Calu3 (cell line): ENCODE results near the gene STMN3. TPM values are rescaled to one million over a fixed set of nuclear protein-coding genes. Genes with fewer than 3 reads are reported as not detected.

ENCODE experiments used
- BruUV-seq: library from RNA; stranded (reverse); fragments of 400-500 nt; replicated peaks from 2 replicates; lab custom pipeline; 2021; lab: Mats Ljungman, UMichigan
- CTCF ChIA-PET: fragments of 300-600 bp; sonication (Branson Sonifier 250); formaldehyde crosslinking; loops from one replicate; lab custom pipeline; 2022; ENCODE audit warnings: antibody characterized with exemption; lab: Charles Lee
- DNase-seq: peaks from one replicate; pipeline ENCODE4 v3.0.0; 2022
- H3K27ac Mint-ChIP-seq: one replicate; pipeline ENCODE4 v1.8.0; 2022; ENCODE audit warnings: mixed read lengths; ENCODE audit not compliant: unreplicated experiment
- H3K27me3 Mint-ChIP-seq: one replicate; pipeline ENCODE4 v1.8.0; 2022; ENCODE audit warnings: mixed read lengths; ENCODE audit not compliant: unreplicated experiment
- H3K36me3 Mint-ChIP-seq: one replicate; pipeline ENCODE4 v1.8.0; 2022; ENCODE audit warnings: mild to moderate bottlenecking, moderate library complexity, mixed read lengths; ENCODE audit not compliant: insufficient read depth, unreplicated experiment
- H3K4me1 Mint-ChIP-seq: one replicate; pipeline ENCODE4 v1.8.0; 2022; ENCODE audit warnings: mild to moderate bottlenecking, low read depth, mixed read lengths; ENCODE audit not compliant: unreplicated experiment
- H3K4me3 Mint-ChIP-seq: one replicate; pipeline ENCODE4 v1.8.0; 2022; ENCODE audit warnings: mild to moderate bottlenecking, low read depth, moderate library complexity, mixed read lengths; ENCODE audit not compliant: unreplicated experiment
- H3K9me3 Mint-ChIP-seq: one replicate; pipeline ENCODE4 v1.8.0; 2022; ENCODE audit warnings: low read depth, mixed read lengths; ENCODE audit not compliant: unreplicated experiment
- CTCF ChIP-seq: fragments of 200-600 bp; IDR thresholded peaks from one replicate; pipeline ENCODE4 v1.8.0; 2022; ENCODE audit warnings: antibody characterized with exemption; ENCODE audit not compliant: unreplicated experiment
- intact Hi-C: fragments of 100-400 bp; cut with micrococcal nuclease; formaldehyde crosslinking; loops from one replicate; pipeline ENCODE4 v1.10.0; 2022; ENCODE audit not compliant: unreplicated experiment
- total RNA-seq: library from RNA; stranded (reverse); gene quantifications from 2 replicates; pipeline ENCODE4 v1.2.3, GENCODE V29; 2022

The STMN3 gene
- total RNA-seq, 1 experiment from 2014 or later = 2.3 TPM

- peaks cover 8% of the 10 kb centered on the region for H3K4me1 Mint-ChIP-seq
- H3K27me3 Mint-ChIP-seq = peaks cover 11% of the 10 kb centered on the region
- TF ChIP-seq CTCF = no peak
- CTCF ChIA-PET = no interaction called here
- no peak overlapping the region for H3K27ac Mint-ChIP-seq
- no peaks in the 10 kb centered on the region for H3K9me3 Mint-ChIP-seq
- peaks cover 24% of the 10 kb centered on the region for H3K36me3 Mint-ChIP-seq
- BruUV-seq = no TSS peak
- H3K4me3 Mint-ChIP-seq = peak overlapping the region; percentile 73
- intact Hi-C loops = no loop called here
- DNase-seq = no peak
Observed at GRCh38 chr20:63643946-63644345, 9.3 kb downstream of the STMN3 start.

DNA sequence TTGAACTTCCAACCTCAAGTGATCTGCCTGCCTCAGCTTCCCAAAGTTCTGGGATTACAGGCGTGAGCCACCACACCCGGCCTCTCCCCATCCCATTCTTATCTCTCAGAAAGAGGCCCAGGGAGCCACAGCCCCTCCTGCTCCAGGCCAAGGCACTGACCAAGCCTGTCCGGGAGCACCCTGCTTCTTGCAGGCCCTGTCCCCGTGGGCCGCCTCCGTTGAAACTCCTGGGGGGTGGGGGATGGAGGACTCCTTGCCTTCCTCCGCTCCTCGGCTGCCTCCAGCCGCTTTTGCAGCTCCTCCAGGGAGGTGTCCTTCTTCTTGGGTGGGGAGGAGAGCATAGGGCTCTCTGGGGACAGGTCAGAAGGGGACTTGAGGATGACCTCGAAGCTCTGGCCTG lies 9.7 kb downstream of the STMN3 start:
- H3K36me3 Mint-ChIP-seq = peaks cover 24% of the 10 kb centered on the region
- no TSS peak for BruUV-seq
- peaks cover 7% of the 10 kb centered on the region for H3K27me3 Mint-ChIP-seq
- H3K27ac Mint-ChIP-seq = peak overlapping the region; percentile 6
- no peak for TF ChIP-seq CTCF
- H3K4me1 Mint-ChIP-seq = peaks cover 8% of the 10 kb centered on the region
- no peaks in the 10 kb centered on the region for H3K9me3 Mint-ChIP-seq
- H3K4me3 Mint-ChIP-seq = peak overlapping the region; percentile 73
- intact Hi-C loops = no loop called here
- CTCF ChIA-PET = no interaction called here
- no peak for DNase-seq

- Mint-ChIP-seq H3K36me3 (peaks cover 24% of the 10 kb centered on the region), H3K4me3 (peak overlapping the region; percentile 73), H3K4me1 (peaks cover 8% of the 10 kb centered on the region), H3K27ac (peak overlapping the region; percentile 60), H3K9me3 (no peaks in the 10 kb centered on the region), H3K27me3 (no peaks in the 10 kb centered on the region)
- no peak for DNase-seq
- no peak for TF ChIP-seq CTCF
- CTCF ChIA-PET = interaction anchor here (0.6 to 1.8 kb wide), 10 partner anchors 9 to 221 kb away, joined by 3 to 37 read pairs (median 6); partner anchors contain the start of genes GMEB2, PTK6 and RTEL1
- intact Hi-C loops = no loop called here
- BruUV-seq = no TSS peak
Observed at GRCh38 chr20:63642527-63643247, 10.5 kb downstream of the STMN3 start.

- no peaks in the 10 kb centered on the region for H3K27me3 Mint-ChIP-seq
- BruUV-seq = no TSS peak
- CTCF ChIA-PET = interaction anchor here (0.6 to 1.8 kb wide), 18 partner anchors 10 to 327 kb away, joined by 3 to 37 read pairs (median 4); partner anchors contain the start of genes GMEB2, HELZ2, PTK6 and RTEL1
- peaks cover 8% of the 10 kb centered on the region for H3K4me1 Mint-ChIP-seq
- peak; percentile 61 for TF ChIP-seq CTCF
- H3K4me3 Mint-ChIP-seq = peak overlapping the region; percentile 73
- peaks cover 24% of the 10 kb centered on the region for H3K36me3 Mint-ChIP-seq
- DNase-seq = peak; percentile 99
- intact Hi-C loops = no loop called here
- no peaks in the 10 kb centered on the region for H3K9me3 Mint-ChIP-seq
- peak overlapping the region; percentile 60 for H3K27ac Mint-ChIP-seq
Observed at GRCh38 chr20:63641792-63642523, 11.3 kb downstream of the STMN3 start.
